TTC549 (cell line): Measurements from ENCODE around the gene OR51V1.
"Not testable (repeated sequence)": the region's sequence is repeated elsewhere in the genome, so short reads cannot be mapped to it uniquely, and the experiment has no call there.

ENCODE experiments used
- FAIRE-seq: peaks from 2 replicates; lab custom pipeline; 2012; peaks lifted over from hg19 to GRCh38; lab: Jason Lieb, UNC

OR51V1 gene, protein sequence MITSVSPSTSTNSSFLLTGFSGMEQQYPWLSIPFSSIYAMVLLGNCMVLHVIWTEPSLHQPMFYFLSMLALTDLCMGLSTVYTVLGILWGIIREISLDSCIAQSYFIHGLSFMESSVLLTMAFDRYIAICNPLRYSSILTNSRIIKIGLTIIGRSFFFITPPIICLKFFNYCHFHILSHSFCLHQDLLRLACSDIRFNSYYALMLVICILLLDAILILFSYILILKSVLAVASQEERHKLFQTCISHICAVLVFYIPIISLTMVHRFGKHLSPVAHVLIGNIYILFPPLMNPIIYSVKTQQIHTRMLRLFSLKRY

DNA sequence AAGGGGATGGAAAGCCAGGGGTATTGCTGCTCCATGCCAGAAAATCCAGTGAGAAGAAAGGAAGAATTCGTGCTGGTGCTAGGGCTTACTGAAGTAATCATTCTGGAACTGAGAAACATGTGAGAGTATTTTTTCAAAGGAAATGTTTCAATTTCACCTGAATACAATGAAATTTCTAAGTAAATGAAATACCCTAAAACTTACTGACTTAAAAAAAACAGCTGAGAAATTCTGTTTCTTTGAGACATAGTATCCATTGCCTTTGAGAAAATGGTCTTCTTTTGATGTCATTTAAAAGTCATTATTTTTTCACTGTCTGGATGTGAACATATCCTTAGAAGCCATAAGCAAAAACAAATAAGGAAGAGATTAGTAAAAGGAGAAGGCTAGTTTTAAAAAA is at the start of gene OR51V1:
OR51V1 (minus strand) TSS at position 101 of the 400 bp plus-strand sequence; CDS start at position 101, 0 bp downstream.
- FAIRE-seq: no peak

DNA sequence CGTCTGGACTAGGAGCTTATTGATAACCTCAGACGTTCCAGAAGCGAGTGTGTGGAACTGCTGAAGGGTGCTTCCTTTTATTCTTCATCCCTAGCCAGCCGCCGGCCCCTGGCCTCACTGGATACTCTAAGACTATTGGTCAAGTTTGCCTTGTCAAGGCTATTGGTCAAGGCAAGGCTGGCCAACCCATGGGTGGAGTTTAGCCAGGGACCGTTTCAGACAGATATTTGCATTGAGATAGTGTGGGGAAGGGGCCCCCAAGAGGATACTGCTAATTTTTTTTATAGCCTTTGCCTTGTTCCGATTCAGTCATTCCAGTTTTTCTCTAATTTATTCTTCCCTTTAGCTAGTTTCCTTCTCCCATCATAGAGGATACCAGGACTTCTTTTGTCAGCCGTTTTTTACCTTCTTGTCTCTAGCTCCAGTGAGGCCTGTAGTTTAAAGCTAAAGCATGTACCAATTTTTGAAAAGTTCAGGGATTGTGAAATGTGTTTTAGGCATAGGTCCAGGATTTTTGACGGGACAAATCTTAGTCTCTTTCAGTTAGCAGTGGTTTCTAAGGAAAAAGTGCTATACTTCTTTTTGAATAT is 49.4 kb upstream of the OR51V1 start, which contains the start of gene HBG1:
HBG1 (minus strand) TSS at position 51 of the 590 bp plus-strand sequence. CDS start 53 bp downstream, outside the sequence.
- FAIRE-seq: not testable (repeated sequence)

DNA sequence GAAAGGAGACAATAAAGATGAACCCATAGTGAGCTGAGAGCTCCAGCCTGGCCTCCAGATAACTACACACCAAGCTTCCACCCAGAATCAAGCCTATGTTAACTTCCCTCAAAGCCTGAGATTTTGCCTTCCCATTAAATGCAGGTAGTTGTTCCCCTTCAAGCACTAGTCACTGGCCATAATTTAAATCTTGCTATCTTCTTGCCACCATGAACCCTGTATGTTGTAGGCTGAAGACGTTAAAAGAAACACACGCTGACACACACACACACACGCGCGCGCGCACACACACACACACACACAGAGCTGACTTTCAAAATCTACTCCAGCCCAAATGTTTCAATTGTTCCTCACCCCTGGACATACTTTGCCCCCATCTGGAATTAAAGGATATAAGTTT is 48.0 kb upstream of the OR51V1 start:
- FAIRE-seq: not testable (repeated sequence)

DNA sequence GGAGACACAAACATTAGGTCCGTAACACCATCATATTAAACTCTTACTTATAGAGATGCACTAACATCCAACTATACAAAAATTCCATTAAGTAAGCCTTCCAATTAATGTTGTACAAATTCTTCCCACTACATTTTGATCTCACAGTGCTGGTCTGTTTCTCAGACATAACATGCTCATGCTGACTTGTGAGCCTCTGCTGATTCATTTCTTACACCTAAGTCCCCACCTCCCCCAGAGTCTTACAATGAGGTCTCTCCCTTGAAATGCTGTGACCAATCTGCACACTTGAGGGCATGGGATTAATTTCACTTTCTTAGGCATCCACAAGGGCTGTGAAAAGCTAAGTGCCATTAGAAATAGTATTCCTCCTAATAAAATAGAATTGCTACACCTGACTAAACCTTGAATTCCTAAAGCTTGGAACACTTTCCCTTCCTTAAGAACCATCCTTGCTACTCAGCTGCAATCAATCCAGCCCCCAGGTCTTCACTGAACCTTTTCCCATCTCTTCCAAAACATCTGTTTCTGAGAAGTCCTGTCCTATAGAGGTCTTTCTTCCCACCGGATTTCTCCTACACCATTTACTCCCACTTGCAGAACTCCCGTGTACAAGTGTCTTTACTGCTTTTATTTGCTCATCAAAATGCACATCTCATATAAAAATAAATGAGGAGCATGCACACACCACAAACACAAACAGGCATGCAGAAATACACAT is 47.1 kb upstream of the OR51V1 start:
- FAIRE-seq: no peak

DNA sequence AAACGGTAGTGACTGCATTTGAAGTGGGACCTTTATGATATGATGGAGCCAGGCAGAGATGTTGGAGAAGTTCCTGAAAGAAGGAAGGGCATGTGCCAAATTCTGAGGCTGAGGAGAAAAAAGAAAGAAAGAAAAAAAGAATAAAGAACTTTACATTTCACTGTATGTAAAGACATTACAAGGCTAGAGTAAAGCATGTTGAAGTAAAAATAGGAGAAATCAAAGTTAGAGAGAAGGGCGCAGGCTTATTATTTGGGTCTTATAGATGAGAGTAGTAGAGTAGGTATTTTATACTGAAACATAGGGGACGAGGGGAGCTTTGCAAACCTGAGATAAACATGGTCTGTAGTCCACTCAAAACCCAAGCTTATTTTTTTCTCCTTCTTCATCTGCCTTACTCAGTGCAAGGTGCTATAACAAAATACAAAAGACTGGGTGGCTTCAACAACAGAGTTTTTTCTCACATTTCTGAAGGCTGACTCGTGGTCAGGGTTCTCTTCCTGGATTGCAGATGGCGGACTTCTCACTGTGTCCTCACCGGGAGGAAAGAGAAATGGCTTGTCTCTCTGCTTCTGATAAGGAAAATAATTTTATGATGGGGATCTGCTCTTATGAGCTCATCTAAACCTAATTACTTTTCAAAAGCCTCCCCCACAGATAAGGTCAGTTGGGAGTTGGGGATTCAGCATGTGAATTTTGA is 46.4 kb upstream of the OR51V1 start:
- no peak for FAIRE-seq

DNA sequence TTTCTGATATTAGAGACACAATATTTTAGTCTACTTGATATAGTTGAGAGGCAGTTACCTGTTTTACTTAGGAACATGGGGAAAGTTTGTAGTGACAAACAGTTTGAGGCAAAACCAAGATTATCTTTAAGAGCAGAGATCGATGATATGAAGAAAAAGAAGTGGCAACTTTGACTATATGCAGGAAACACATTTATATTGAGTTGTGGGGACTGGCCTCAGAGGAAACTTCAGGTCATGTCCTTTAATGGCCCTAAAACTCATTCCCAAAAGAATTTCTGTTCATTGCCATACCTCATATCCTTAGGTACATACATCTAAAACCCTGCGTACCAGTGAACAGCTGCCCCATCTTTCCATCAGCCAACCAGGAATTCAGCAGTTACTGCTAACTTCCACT is 44.7 kb upstream of the OR51V1 start:
- FAIRE-seq: no peak

DNA sequence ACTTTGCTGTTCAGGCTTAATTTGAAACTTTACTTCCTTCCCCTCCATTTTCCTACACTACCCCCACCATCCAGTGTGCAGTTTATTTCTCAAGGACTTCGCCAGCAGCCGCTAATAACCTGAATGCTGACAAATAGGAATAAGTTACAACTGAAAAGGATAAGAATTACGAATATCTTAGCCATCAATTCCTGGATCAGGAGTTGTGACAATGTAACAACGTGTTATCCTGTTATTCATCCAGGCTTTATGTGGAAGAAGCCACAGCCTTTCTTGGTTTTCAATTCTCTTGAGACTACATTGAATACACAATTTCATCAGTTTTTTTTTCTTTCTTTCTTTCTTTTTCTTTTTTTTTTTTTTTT is 43.3 kb upstream of the OR51V1 start:
- no peak for FAIRE-seq

DNA sequence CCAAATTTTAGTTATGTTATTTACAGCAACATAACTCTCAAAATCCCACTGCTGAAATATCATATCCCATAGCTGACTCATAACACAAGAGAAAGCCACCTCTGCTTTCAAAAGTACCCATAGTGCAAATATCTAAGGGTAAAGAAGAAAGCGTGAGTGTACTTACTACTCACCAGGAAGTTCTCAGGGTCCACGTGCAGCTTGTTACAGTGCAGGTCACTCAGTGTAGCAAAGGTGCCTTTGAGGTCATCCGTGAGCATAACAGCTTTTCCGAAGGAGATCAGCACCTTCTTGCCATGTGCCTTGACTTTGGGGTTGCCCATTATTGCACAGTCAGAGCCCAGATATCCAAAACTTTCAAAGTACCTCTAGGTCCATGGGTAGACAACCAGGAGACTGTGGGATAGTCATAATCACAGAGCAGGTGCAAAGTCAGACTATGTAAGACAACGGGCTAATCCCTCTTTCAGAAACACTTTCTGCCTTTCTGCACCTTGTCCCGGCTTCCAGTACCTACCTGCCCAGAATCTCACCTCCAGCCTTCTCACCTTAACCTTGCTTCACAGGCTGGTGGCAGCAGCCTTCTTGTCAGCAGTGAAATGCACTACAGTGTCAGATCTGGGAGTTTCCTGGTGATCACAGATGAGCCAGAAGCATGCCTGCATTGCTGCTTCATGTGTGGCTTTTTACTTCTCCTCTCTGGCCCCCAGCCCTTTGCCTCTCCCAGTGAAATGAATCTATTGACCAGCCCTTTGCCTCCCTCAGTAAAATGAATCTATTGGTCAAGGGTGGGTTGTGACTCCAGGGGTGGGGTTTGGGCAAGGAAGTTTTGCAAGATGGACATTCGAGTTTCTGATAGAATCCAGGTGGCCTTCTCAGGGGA is 42.7 kb upstream of the OR51V1 start:
- FAIRE-seq: no peak

DNA sequence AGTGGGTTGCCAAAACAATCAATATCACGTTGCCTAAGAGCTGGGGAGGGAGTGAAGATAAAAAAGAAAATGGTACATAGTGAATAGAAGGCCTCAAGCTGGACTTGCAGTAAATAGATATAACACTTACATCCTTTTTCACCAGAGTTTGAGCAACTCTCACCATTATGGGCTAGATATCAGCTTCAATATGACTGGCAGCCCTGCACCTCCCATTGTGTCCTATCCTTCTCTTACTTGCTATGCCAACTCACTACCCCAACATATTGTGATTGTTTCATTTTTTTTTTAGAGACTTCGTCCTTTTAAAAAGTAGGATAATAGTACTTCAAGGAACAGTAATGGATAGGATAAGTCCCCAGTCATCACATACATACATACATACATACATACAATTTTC is 41.7 kb upstream of the OR51V1 start:
- no peak for FAIRE-seq

DNA sequence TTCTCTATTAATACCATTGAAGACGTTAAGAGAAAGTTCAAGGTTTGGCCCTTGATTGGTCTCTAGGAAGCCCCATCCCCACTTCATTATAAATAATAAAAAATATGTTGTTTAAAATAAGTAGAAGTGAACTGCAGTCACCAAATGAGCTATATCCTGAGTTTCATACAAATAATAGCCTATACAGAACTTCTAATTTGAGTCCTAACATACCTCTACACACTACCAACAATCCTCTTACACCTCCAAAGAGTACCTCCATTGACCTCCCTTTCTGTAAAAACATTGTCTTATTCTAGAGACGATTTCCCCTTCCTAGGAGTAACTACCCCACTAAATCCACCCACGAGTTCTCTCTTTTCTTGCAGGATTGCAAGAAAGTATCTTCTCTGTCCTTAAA is 41.0 kb upstream of the OR51V1 start:
- FAIRE-seq: no peak

DNA sequence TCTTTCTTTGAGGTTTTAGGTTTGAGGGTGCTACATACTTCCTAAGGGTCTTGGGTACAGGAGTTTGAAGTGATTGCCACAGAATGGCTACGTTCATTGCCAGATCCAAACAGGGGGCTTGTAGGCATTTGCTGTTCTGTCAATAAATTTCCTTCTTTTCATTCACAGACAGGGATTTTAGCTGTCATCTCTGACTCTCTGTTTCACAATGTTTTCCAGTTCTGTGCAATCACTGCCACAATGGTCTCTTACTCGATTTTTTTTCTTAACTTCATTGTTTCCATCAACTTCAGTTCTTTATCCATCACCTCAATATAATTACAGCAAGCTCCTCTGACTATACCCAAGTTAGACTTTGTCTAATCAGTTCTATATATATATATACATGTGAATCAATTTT is 40.0 kb upstream of the OR51V1 start:
- FAIRE-seq: no peak

DNA sequence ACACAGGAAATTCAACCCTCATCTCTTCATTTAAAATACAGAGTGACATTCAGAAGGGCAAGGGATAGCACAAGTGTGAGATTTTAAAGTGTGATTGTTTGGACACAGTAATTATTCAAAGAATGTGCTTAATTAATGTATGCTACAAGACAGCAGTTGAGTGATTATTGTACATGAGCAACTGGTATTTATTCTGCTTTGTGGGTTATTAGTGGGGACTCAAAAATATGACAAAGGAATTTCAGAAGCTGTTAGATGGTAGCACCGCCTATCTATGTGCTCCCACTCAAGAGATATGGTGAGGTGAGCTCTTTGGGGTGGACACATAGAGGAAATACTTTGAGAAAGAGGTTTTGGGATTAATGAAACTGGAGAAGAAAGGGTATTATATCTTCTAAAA is 39.6 kb upstream of the OR51V1 start:
- no peak for FAIRE-seq

DNA sequence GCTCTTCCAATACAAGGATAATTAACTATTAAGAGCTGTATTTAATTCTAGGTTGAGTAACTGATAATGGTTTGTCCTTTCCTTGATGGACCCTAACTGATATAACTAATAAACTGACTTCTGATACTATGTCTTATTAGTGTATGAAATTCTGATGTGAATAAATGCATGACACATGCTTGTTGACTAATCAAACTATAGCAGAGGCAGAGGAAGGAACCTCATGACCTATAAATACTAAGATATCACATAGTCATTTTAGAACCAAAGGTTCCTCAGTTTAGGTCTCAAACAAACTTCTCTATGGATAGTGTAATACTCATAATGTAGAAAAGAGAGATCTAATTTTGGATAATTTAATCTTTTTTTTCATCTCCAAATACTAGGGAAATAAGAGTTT is 38.6 kb upstream of the OR51V1 start:
- no peak for FAIRE-seq

DNA sequence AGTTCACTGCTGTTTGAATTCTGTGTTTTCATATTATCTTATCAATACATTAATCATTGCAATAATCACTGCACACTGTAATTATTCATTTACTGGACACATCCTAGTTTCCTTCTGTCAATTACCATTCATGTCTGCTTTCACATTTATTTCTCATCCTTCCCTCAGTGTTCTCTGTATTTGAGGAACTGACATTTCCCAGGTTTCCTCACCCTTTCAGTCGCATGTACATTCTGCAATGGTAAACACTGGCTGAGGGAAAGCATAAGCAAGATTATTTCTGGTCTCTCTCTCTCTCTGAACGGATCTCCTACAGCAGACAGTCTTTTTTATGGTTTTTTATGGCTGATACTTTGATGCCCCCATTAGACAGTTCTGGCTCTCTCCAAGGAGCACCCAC is 38.0 kb upstream of the OR51V1 start:
- no peak for FAIRE-seq

DNA sequence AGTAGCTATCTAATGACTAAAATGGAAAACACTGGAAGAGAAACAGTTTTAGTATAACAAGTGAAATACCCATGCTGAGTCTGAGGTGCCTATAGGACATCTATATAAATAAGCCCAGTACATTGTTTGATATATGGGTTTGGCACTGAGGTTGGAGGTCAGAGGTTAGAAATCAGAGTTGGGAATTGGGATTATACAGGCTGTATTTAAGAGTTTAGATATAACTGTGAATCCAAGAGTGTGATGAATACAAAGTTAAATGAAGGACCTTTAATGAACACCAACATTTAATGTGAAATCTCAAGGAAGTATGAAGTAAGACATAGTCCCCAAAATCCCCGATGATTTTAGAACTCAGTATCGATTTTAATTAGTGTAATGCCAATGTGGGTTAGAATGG is 36.9 kb upstream of the OR51V1 start:
- FAIRE-seq: no peak

DNA sequence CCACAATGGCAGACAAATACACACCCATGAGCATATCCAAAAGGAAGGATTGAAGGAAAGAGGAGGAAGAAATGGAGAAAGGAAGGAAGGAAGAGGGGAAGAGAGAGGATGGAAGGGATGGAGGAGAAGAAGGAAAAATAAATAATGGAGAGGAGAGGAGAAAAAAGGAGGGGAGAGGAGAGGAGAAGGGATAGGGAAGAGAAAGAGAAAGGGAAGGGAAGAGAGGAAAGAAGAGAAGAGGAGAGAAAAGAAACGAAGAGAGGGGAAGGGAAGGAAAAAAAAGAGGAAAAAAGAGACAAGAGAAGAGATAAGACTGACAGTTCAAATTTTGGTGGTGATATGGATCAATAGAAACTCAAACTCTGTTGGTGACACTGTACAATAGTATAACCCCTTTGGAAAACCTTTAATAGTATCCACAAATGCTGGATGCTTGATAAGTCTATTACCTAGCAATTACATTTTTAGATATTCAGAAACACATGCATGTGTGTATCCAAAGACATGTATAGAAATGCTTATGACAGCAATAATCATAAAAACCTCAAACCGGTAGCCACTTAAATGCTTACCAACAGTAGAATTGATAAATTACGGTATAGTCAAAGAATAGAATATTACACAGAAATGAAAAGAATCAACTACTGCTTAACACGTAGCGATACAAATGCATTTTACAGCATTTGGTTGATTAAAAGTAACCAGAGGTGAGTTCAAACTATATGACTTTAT is 35.0 kb upstream of the OR51V1 start:
- no peak for FAIRE-seq

DNA sequence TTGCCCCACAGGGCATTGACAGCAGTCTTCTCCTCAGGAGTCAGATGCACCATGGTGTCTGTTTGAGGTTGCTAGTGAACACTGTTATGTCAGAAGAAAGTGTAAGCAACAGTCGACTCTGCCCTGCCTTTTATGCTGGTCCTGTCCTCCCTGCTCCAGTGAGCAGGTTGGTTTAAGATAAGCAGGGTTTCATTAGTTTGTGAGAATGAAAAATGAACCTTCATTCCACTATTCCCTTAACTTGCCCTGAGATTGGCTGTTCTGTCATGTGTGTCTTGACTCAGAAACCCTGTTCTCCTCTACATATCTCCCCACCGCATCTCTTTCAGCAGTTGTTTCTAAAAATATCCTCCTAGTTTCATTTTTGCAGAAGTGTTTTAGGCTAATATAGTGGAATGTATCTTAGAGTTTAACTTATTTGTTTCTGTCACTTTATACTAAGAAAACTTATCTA is 33.9 kb upstream of the OR51V1 start, which contains the start of gene HBD:
HBD (minus strand) TSS at position 103 of the 454 bp plus-strand sequence; CDS start at position 53, 50 bp downstream.
- no peak for FAIRE-seq

DNA sequence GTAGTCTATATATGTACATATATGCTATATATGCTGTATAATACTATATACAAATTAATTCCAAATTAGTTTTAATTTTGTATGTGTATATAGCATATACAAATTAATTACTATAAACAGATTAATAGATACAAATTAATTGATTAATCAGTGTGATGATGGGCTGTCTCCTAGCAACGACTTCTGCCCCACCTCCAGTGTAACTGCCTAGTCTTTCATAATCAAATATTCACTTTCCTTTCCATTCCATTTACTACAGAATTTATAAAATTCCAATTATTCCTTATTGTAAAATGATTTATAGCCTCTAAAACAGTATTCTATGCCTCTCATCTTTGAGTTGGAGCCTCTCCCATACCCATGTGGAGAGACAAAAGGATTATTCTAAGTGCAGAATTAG is 32.8 kb upstream of the OR51V1 start:
- FAIRE-seq: no peak

DNA sequence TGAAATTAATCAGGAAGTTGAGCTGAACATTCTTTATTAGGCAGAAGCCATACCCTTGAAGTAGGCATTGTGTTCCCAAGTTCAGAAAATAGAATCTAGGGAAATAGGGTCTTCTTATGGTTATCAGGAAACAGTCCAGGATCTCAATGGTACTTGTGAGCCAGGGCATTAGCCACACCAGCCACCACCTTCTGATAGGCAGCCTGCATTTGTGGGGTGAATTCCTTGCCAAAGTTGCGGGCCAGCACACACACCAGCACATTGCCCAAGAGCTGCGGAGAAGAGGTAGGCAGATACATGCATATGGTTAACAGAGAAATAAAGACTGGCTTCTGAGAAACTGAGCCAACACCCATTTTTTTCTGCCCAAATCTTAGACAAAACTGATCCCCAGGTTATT is 32.3 kb upstream of the OR51V1 start:
- FAIRE-seq: no peak

DNA sequence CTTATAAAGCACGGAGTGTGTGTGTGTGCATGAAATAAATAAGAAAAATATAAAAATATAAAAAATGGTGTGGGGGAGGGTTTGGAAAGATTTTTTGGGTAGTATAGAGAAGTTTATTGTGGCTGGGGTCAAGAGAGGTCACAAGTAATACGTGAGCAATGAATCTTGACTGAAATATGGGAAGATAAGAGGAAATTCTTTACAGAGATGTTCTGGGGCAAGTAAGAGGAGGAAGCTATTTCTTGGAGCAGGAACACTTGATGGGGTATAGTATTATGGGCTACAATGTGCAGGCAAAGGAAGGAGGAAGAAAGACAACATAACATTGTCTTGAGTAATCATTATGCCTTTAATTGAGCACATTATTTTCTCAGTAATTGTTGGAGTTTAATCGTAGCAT is 31.7 kb upstream of the OR51V1 start:
- no peak for FAIRE-seq

DNA sequence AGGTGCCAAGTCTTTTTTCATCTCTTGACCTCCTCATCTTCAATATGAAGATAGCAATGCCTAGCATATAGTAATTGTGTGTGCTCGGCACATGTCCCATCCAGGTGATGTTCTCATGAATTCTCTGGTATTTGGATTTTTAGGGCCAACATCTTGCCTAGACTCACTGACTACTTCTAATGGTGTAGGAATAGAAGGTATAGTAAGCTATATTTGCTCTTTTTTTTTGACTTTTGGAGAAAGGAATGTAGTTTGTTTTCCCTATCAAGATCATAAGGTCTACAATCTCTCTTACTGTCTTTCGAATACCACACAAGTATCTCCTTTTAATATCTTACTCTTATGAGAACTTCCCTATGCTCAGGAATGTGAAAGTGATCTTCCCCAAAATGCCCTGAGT is 30.6 kb upstream of the OR51V1 start:
- no peak for FAIRE-seq
